Glutamatergic neuron (in vitro differentiated cells): ENCODE measurements around the gene ZFP91. TPM values are rescaled to one million over a fixed set of nuclear protein-coding genes. Genes with fewer than 3 reads are reported as not detected.

Experiments used
- DNase-seq: peaks from one replicate; pipeline ENCODE4 v3.0.0; 2022
- H3K27ac Mint-ChIP-seq: one replicate; pipeline ENCODE4 v1.8.0; 2020; ENCODE audit warnings: mild to moderate bottlenecking, mixed read lengths, inconsistent platforms; ENCODE audit not compliant: unreplicated experiment
- H3K27me3 Mint-ChIP-seq: one replicate; pipeline ENCODE4 v1.8.0; 2020; ENCODE audit warnings: mild to moderate bottlenecking, moderate library complexity, mixed read lengths, inconsistent platforms; ENCODE audit not compliant: unreplicated experiment
- H3K36me3 Mint-ChIP-seq: one replicate; pipeline ENCODE4 v1.8.0; 2020; ENCODE audit warnings: mild to moderate bottlenecking, mixed read lengths, inconsistent platforms; ENCODE audit not compliant: unreplicated experiment
- H3K4me1 Mint-ChIP-seq: one replicate; pipeline ENCODE4 v1.8.0; 2020; ENCODE audit warnings: mild to moderate bottlenecking, low read depth, mixed read lengths, inconsistent platforms; ENCODE audit not compliant: unreplicated experiment
- H3K4me3 Mint-ChIP-seq: one replicate; pipeline ENCODE4 v1.8.0; 2020; ENCODE audit warnings: mild to moderate bottlenecking, mixed read lengths, inconsistent platforms; ENCODE audit not compliant: unreplicated experiment
- H3K9me3 Mint-ChIP-seq: one replicate; pipeline ENCODE4 v1.8.0; 2020; ENCODE audit warnings: mild to moderate bottlenecking, moderate library complexity, mixed read lengths, inconsistent platforms; ENCODE audit not compliant: unreplicated experiment
- CTCF ChIP-seq: fragments of 200-600 bp; sonication (generic); IDR thresholded peaks from one replicate; pipeline ENCODE4 v1.5.0; 2021; ENCODE audit not compliant: partially characterized antibody, unreplicated experiment
- total RNA-seq: library from RNA; stranded (reverse); fragmentation: NEBNext Ultra II Directional; extraction: Animal tissue kit (Norgen Biotek cat#: 25700); gene quantifications from one replicate; pipeline ENCODE4 v1.2.1, GENCODE V29; 2021; ENCODE audit not compliant: unreplicated experiment

ZFP91 gene
- total RNA-seq, 1 donor from 2014 or later, result 44.3 TPM

- Mint-ChIP-seq H3K36me3 (peaks cover 5% of the 10 kb centered on the region), H3K27me3 (no peaks in the 10 kb centered on the region), H3K4me1 (no peaks in the 10 kb centered on the region), H3K27ac (no peak overlapping the region), H3K4me3 (no peak overlapping the region), H3K9me3 (no peaks in the 10 kb centered on the region)
- DNase-seq, result no peak
- TF ChIP-seq CTCF, result no peak
Measured at GRCh38 chr11:58549644-58550043, 29.2 kb upstream of the ZFP91 start.

DNA sequence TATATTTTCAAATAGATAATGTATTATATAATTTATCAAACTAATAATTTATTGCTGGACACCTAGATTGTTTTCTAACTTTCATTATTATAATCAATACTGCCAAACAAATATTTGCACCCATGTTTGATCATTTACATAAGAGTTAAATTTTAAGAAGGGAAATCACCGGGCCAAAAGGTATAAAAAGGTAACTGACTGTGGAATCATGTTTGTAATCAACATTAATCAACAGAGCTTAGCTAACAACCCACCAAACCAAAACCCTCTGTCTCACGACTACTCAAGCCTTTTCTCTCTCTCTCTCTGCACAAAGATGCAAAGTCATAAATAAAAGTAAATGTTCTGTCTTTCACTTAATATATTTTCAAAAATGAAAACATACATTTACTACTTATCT lies 18.0 kb upstream of the ZFP91 start:
- H3K9me3 Mint-ChIP-seq, result no peaks in the 10 kb centered on the region
- H3K36me3 Mint-ChIP-seq, result no peaks in the 10 kb centered on the region
- DNase-seq, result no peak
- H3K27ac Mint-ChIP-seq, result peak overlapping the region; percentile 80
- no peak for TF ChIP-seq CTCF
- H3K4me1 Mint-ChIP-seq, result peaks cover 10% of the 10 kb centered on the region
- no peaks in the 10 kb centered on the region for H3K27me3 Mint-ChIP-seq
- no peak overlapping the region for H3K4me3 Mint-ChIP-seq

GRCh38 chr11:58561394-58562098 lies 17.3 kb upstream of the ZFP91 start:
- peaks cover 10% of the 10 kb centered on the region for H3K4me1 Mint-ChIP-seq
- H3K36me3 Mint-ChIP-seq, result no peaks in the 10 kb centered on the region
- H3K4me3 Mint-ChIP-seq, result no peak overlapping the region
- peak overlapping the region; percentile 35 for H3K27ac Mint-ChIP-seq
- H3K9me3 Mint-ChIP-seq, result no peaks in the 10 kb centered on the region
- TF ChIP-seq CTCF, result no peak
- DNase-seq, result no peak
- no peaks in the 10 kb centered on the region for H3K27me3 Mint-ChIP-seq

GRCh38 chr11:58562375-58562800 lies 16.5 kb upstream of the ZFP91 start:
- H3K36me3 Mint-ChIP-seq, result no peaks in the 10 kb centered on the region
- peaks cover 10% of the 10 kb centered on the region for H3K4me1 Mint-ChIP-seq

More at GRCh38 chr11:58562375-58562800, 16.5 kb upstream of the ZFP91 start:
- no peaks in the 10 kb centered on the region for H3K27me3 Mint-ChIP-seq
- no peaks in the 10 kb centered on the region for H3K9me3 Mint-ChIP-seq
- H3K4me3 Mint-ChIP-seq, result no peak overlapping the region
- no peak overlapping the region for H3K27ac Mint-ChIP-seq
- no peak for TF ChIP-seq CTCF
- no peak for DNase-seq
